SK-N-SH (cell line): ENCODE results near the gene R3HDM1. TPM values are rescaled to one million over a fixed set of nuclear protein-coding genes. Genes with fewer than 3 reads are reported as not detected.

Experiments used
- CTCF ChIA-PET: fragments of 300-600, 350-600 bp; formaldehyde crosslinking; extraction: SDS; loops from one replicate; lab custom pipeline; 2021; lab: Yijun Ruan, JAX
- POLR2A ChIA-PET: fragments of 350-600 bp; sonication (Branson Sonifier 250); formaldehyde crosslinking; extraction: SDS; loops from one replicate; lab custom pipeline; 2020; ENCODE audit warnings: antibody characterized with exemption, inconsistent platforms; lab: Yijun Ruan, JAX
- DNase-seq: peaks from one replicate; pipeline ENCODE4 v3.0.0; 2012
- H2AFZ ChIP-seq: fragments of 200-600 bp; sonication (generic); 2 replicates; pipeline ENCODE4 v1.8.1; 2016; ENCODE audit warnings: antibody characterized with exemption, mild to moderate bottlenecking, low read depth
- H3F3A ChIP-seq: fragments of 200-600 bp; sonication (generic); replicated peaks from 2 replicates; pipeline ENCODE3; 2016; ENCODE audit warnings: antibody characterized with exemption, mild to moderate bottlenecking; ENCODE audit not compliant: insufficient read depth
- H3K27ac ChIP-seq, 2 experiments: fragments of 200-500 bp in 1 of 2; fragments of 200-600 bp in 1 of 2; sonication (Bioruptor generic) in 1 of 2; sonication (generic), shearing (Covaris generic) in 1 of 2; 2 replicates each; pipeline versions ENCODE4 v1.5.1 to v1.6.1; 2014 to 2016; ENCODE audit warnings: low read depth in 2 of 2, inconsistent platforms in 1 of 2, low read length in 1 of 2, mild to moderate bottlenecking in 1 of 2, mixed read lengths in 1 of 2
- H3K27me3 ChIP-seq: fragments of 200-600 bp; sonication (generic), shearing (Covaris generic); 2 replicates; pipeline ENCODE4 v1.6.1; 2016; ENCODE audit warnings: mixed run types; ENCODE audit not compliant: insufficient read depth
- H3K36me3 ChIP-seq, 2 experiments: fragments of 200-500 bp in 1 of 2; fragments of 200-600 bp in 1 of 2; sonication (Bioruptor generic) in 1 of 2; sonication (generic) in 1 of 2; replicated peaks in 1 of 2; 2 replicates each; pipeline versions ENCODE3 to v1.5.1; 2014 to 2016; ENCODE audit warnings: low read length in 1 of 2, mild to moderate bottlenecking in 1 of 2; ENCODE audit not compliant: insufficient read depth in 2 of 2, control insufficient read depth in 1 of 2
- H3K4me1 ChIP-seq, 2 experiments: fragments of 200-500 bp in 1 of 2; fragments of 200-600 bp in 1 of 2; sonication (Bioruptor generic) in 1 of 2; sonication (generic), shearing (Covaris generic) in 1 of 2; 2 replicates each; pipeline versions ENCODE4 v1.5.1 to v1.6.1; 2014 to 2016; ENCODE audit warnings: low read depth in 1 of 2, low read length in 1 of 2, mixed run types in 1 of 2; ENCODE audit not compliant: insufficient read depth in 2 of 2, control insufficient read depth in 1 of 2
- H3K4me2 ChIP-seq: fragments of 200-600 bp; sonication (generic), shearing (Covaris generic); 2 replicates; pipeline ENCODE4 v1.6.1; 2017; ENCODE audit warnings: mixed run types
- H3K4me3 ChIP-seq, 2 experiments: fragments of 200-500 bp in 1 of 2; fragments of 200-600 bp in 1 of 2; sonication (Bioruptor generic) in 1 of 2; sonication (generic), shearing (Covaris generic) in 1 of 2; 2 replicates each; pipeline versions ENCODE4 v1.5.1 to v1.8.1; 2014 to 2016; ENCODE audit warnings: low read depth in 2 of 2, inconsistent platforms in 1 of 2, low read length in 1 of 2, mild to moderate bottlenecking in 1 of 2, mixed read lengths in 1 of 2, moderate library complexity in 1 of 2
- H3K79me2 ChIP-seq: fragments of 200-600 bp; sonication (generic); 2 replicates; pipeline ENCODE4 v1.8.1; 2017; ENCODE audit warnings: mild to moderate bottlenecking; ENCODE audit not compliant: insufficient read depth
- H3K9ac ChIP-seq: fragments of 200-600 bp; sonication (generic); 2 replicates; pipeline ENCODE4 v1.6.1; 2017; ENCODE audit warnings: mixed run types
- H3K9me2 ChIP-seq: fragments of 200-600 bp; sonication (generic); 2 replicates; pipeline ENCODE4 v1.6.1; 2017; ENCODE audit warnings: mixed run types
- H3K9me3 ChIP-seq: fragments of 200-600 bp; sonication (generic); 2 replicates; pipeline ENCODE4 v1.6.1; 2017; ENCODE audit warnings: mixed run types, mild to moderate bottlenecking, moderate library complexity
- H4K20me1 ChIP-seq: fragments of 200-600 bp; sonication (generic); 2 replicates; pipeline ENCODE4 v1.6.1; 2017; ENCODE audit warnings: mild to moderate bottlenecking, mixed run types; ENCODE audit not compliant: insufficient read depth
- CTCF ChIP-seq: fragments of 200-600 bp; sonication (generic); IDR thresholded peaks from 2 replicates; pipeline ENCODE4 v1.6.1; 2017; ENCODE audit warnings: antibody characterized with exemption, mild to moderate bottlenecking, moderate library complexity
- EP300 ChIP-seq, 2 experiments: IDR thresholded peaks; 2 replicates each; pipeline versions ENCODE4 v1.4.0 to v1.6.1; 2012; ENCODE audit warnings: borderline replicate concordance in 1 of 2, low read depth in 1 of 2, low read length in 1 of 2
- EZH2phosphoT487 ChIP-seq: fragments of 200-600 bp; sonication (generic); IDR thresholded peaks from 2 replicates; pipeline ENCODE4 v1.6.1; 2017; ENCODE audit warnings: low read depth, mixed run types, mild to moderate bottlenecking, antibody characterized with exemption, moderate library complexity, borderline replicate concordance
- JUND ChIP-seq: IDR thresholded peaks from 2 replicates; pipeline ENCODE4 v1.4.0; 2012
- MEF2A ChIP-seq: IDR thresholded peaks from 2 replicates; pipeline ENCODE4 v1.4.0; 2012; ENCODE audit warnings: low read depth, borderline replicate concordance
- MXI1 ChIP-seq: IDR thresholded peaks from 2 replicates; pipeline ENCODE4 v1.6.1; 2012; ENCODE audit warnings: mild to moderate bottlenecking, low read depth, low read length, improper control_type of control experiment
- PBX3 ChIP-seq: IDR thresholded peaks from 2 replicates; pipeline ENCODE4; 2012
- POLR2AphosphoS5 ChIP-seq: IDR thresholded peaks from 2 replicates; pipeline ENCODE4 v1.6.1; 2012; ENCODE audit warnings: low read depth, low read length
- RCOR1 ChIP-seq: fragments of 150-350 bp; IDR thresholded peaks from 2 replicates; pipeline ENCODE4 v1.6.1; 2017; ENCODE audit warnings: antibody characterized with exemption, low read length
- RFX5 ChIP-seq: IDR thresholded peaks from 2 replicates; pipeline ENCODE4 v1.6.1; 2012; ENCODE audit warnings: mild to moderate bottlenecking, improper control_type of control experiment, low read length
- RXRA ChIP-seq: IDR thresholded peaks from 2 replicates; pipeline ENCODE4 v1.4.0; 2012; ENCODE audit warnings: low read depth, mild to moderate bottlenecking, borderline replicate concordance
- SIN3A ChIP-seq: IDR thresholded peaks from 2 replicates; pipeline ENCODE4 v1.6.1; 2012; ENCODE audit warnings: low read depth, mild to moderate bottlenecking, low read length, moderate library complexity, borderline replicate concordance
- TAF1 ChIP-seq: IDR thresholded peaks from 2 replicates; pipeline ENCODE4 v1.6.1; 2012; ENCODE audit warnings: low read depth, mild to moderate bottlenecking, low read length, moderate library complexity, borderline replicate concordance
- TCF12 ChIP-seq: IDR thresholded peaks from 2 replicates; pipeline ENCODE4 v1.4.0; 2012
- TEAD4 ChIP-seq: IDR thresholded peaks from 2 replicates; pipeline ENCODE4 v1.4.0; 2012; ENCODE audit warnings: mild to moderate bottlenecking, borderline replicate concordance; ENCODE audit not compliant: insufficient read depth
- YY1 ChIP-seq: IDR thresholded peaks from 2 replicates; pipeline ENCODE4 v1.4.0; 2012; ENCODE audit warnings: low read depth, mild to moderate bottlenecking
- WGBS: methylation state at CpG from one replicate; pipeline ENCODE4 v1.1.6; 2017; ENCODE audit warnings: low lambda C conversion rate; 5-methylcytosine and 5-hydroxymethylcytosine counted together
- polyA plus RNA-seq, 3 experiments: library from polyadenylated mRNA; depleted of rRNA; stranded (reverse); fragments of >200 nt; gene quantifications; 2 replicates each; pipeline ENCODE4 v1.2.3, GENCODE V29; 2012
- TF ChIP-seq, protein P1 (sequence below): IDR thresholded peaks from 2 replicates; pipeline ENCODE4 v1.4.0; 2012; ENCODE audit warnings: low read depth, borderline replicate concordance
- TF ChIP-seq, protein P2 (sequence below): fragments of 150-350 bp; IDR thresholded peaks from 2 replicates; pipeline ENCODE4 v1.6.1; 2016; ENCODE audit warnings: mild to moderate bottlenecking, low read depth, low read length
- TF ChIP-seq, protein P3 (sequence below): IDR thresholded peaks from 2 replicates; pipeline ENCODE4 v1.4.0; 2012; ENCODE audit warnings: low read depth

R3HDM1 gene
- polyA plus RNA-seq, 1 of the 3 experiments (the other 2 are of a cell fraction), result 38.2 TPM

DNA sequence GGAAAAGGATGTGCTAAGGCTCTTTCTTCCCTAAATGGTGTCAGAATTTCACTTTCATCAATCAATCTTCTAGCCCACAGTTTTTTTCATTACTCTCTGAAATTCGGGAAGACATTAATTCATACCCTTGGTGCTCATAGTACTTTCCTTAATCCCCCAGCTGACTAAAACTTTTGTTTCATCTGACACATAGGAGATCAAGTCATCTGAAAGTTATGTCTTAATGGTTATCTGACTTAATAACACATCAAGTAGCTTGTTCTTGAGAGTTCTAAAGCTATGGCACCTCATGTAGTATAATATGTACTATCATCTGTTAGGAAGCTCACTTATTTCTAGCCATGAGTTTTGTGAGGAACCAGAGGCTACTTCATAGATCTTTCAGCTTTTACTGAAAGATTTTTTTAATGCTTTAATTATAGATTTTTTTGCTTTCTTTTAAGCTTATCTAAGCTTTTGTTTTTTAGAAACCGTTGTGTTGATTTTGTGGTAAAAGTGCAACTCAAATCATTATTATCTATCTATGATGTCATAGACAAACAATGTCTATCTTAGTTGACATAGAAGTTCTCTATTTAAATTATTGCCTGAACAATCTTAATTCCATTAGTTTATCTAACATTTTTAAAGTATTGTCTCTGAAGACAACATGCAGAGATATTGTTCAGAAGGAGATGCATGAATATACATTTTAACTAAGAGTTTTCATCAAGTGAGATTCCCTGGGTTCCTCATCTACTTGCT, 116.7 kb downstream of the R3HDM1 start:
- H3K9me3 ChIP-seq, result no peaks in the 10 kb centered on the region
- no peak overlapping the region for H3K4me2 ChIP-seq
- no peak for DNase-seq
- 87% methylated on average over 2 of the region's 2 CpGs for WGBS
- no peaks in the 10 kb centered on the region for H3K27me3 ChIP-seq
- no peaks in the 10 kb centered on the region for H3F3A ChIP-seq
- no peak for TF ChIP-seq RFX5
- TF ChIP-seq YY1, result no peak
- TF ChIP-seq, protein P1, sequence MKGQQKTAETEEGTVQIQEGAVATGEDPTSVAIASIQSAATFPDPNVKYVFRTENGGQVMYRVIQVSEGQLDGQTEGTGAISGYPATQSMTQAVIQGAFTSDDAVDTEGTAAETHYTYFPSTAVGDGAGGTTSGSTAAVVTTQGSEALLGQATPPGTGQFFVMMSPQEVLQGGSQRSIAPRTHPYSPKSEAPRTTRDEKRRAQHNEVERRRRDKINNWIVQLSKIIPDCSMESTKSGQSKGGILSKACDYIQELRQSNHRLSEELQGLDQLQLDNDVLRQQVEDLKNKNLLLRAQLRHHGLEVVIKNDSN, result no peak
- no peak for TF ChIP-seq MEF2A
- TF ChIP-seq TEAD4, result no peak
- TF ChIP-seq TAF1, result no peak
- no peak for TF ChIP-seq SIN3A
- no peak for TF ChIP-seq EP300 (IDR thresholded peaks at IDR 0.05; ENCODE audit: borderline replicate concordance in 1 of 2, low read depth in 1 of 2, low read length in 1 of 2)
- TF ChIP-seq, protein P2, sequence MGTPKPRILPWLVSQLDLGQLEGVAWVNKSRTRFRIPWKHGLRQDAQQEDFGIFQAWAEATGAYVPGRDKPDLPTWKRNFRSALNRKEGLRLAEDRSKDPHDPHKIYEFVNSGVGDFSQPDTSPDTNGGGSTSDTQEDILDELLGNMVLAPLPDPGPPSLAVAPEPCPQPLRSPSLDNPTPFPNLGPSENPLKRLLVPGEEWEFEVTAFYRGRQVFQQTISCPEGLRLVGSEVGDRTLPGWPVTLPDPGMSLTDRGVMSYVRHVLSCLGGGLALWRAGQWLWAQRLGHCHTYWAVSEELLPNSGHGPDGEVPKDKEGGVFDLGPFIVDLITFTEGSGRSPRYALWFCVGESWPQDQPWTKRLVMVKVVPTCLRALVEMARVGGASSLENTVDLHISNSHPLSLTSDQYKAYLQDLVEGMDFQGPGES, result no peak
- no peak for TF ChIP-seq TCF12
- TF ChIP-seq EZH2phosphoT487, result no peak
- no peak for TF ChIP-seq POLR2AphosphoS5
- no peak for TF ChIP-seq RCOR1
- TF ChIP-seq JUND, result no peak
- TF ChIP-seq RXRA, result no peak
- no peak for TF ChIP-seq MXI1
- no peak for TF ChIP-seq CTCF
- no peak for TF ChIP-seq PBX3
- TF ChIP-seq, protein P3, sequence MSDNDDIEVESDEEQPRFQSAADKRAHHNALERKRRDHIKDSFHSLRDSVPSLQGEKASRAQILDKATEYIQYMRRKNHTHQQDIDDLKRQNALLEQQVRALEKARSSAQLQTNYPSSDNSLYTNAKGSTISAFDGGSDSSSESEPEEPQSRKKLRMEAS, result no peak
- POLR2A ChIA-PET, result no interaction called here
- H3K9ac ChIP-seq, result no peak overlapping the region
- H3K4me1 ChIP-seq, result peaks cover 0 to 12% of the 10 kb centered on the region in 2 experiments; a peak in 1 of 4 replicates
- H3K4me3 ChIP-seq, result no peak overlapping the region
- no peaks in the 10 kb centered on the region for H3K79me2 ChIP-seq
- CTCF ChIA-PET, result no interaction called here
- peaks cover 33 to 34% of the 10 kb centered on the region in 2 experiments for H3K36me3 ChIP-seq
- no peaks in the 10 kb centered on the region for H3K9me2 ChIP-seq
- H2AFZ ChIP-seq, result no peak overlapping the region
- no peak overlapping the region for H3K27ac ChIP-seq
- no peaks in the 10 kb centered on the region for H4K20me1 ChIP-seq
